ENCODE data around the gene TXNDC5. TPM values are rescaled to one million over a fixed set of nuclear protein-coding genes. Genes with fewer than 3 reads are reported as not detected.

The TXNDC5 gene
- total and polyA plus RNA-seq, 12 donors, result 51.6 to 192 (median 128) TPM

DNA sequence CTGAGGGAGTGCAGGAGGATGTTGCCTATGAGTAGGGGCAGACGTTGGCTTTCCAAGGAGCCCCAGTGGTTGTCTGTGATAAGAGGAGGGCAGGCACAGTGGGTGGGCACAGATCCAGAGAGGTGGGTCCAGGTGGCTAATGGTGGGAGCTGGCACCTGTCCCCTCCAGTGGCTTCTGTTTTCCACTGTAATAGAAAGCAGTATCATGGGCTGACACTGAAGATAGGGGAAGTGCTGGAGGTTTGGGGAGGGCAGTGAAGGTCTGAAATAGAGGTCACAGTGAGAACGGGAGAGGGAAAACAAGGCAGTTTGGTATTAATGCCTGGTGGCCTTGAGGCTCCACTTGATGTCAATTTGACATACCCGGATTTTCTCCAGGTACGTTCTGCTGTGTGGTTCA lies 10.5 kb upstream of the TXNDC5 start:
- no peak for TF ChIP-seq POLR2A (IDR thresholded peaks at IDR 0.05)
- TF ChIP-seq, protein P1, sequence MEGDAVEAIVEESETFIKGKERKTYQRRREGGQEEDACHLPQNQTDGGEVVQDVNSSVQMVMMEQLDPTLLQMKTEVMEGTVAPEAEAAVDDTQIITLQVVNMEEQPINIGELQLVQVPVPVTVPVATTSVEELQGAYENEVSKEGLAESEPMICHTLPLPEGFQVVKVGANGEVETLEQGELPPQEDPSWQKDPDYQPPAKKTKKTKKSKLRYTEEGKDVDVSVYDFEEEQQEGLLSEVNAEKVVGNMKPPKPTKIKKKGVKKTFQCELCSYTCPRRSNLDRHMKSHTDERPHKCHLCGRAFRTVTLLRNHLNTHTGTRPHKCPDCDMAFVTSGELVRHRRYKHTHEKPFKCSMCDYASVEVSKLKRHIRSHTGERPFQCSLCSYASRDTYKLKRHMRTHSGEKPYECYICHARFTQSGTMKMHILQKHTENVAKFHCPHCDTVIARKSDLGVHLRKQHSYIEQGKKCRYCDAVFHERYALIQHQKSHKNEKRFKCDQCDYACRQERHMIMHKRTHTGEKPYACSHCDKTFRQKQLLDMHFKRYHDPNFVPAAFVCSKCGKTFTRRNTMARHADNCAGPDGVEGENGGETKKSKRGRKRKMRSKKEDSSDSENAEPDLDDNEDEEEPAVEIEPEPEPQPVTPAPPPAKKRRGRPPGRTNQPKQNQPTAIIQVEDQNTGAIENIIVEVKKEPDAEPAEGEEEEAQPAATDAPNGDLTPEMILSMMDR (IDR thresholded peaks at IDR 0.05), result no peak
- Histone ChIP-seq H3K4me1 (replicated peaks in 1 of 2) (no peaks in the 10 kb centered on the region), H3K27me3 (no peaks in the 10 kb centered on the region), H3K36me3 (replicated peaks in 1 of 2) (no peaks in the 10 kb centered on the region), H3K27ac (no peak overlapping the region), H3K9me3 (replicated peaks in 1 of 3) (no peaks in the 10 kb centered on the region), H3K4me3 (no peak overlapping the region)
- intact Hi-C loops (cut with DNase I), result no loop called here
- WGBS, 4 donors, result 75 to 79% (median 76%) methylated on average over 4 of the region's 4 CpGs
- DNase-seq, result no peak

DNA sequence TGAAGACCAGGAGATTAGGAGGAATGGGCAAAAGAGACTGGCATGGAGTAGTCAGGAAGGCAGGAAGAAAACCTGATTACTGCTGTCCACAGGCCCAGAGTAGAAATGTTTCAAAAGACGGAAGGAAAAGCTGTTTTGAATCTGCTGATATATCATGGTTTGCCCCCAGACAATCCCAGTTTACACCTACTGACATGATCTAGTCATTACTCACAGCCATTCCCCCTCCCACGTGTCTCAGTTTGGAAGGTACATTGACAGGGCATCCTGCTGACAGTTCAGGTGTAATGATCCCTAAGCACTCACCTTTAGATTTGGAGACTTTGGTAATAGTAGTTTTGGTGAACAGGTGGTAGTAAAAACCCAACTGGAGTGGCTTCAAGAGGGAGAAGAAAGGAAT lies 9.8 kb upstream of the TXNDC5 start:
- Histone ChIP-seq H3K27me3 (no peaks in the 10 kb centered on the region), H3K9me3 (replicated peaks in 1 of 3) (no peaks in the 10 kb centered on the region), H3K27ac (no peak overlapping the region), H3K4me1 (replicated peaks in 1 of 2) (no peaks in the 10 kb centered on the region), H3K4me3 (no peak overlapping the region), H3K36me3 (replicated peaks in 1 of 2) (no peaks in the 10 kb centered on the region)
- TF ChIP-seq, protein P1 (IDR thresholded peaks at IDR 0.05), result no peak
- TF ChIP-seq POLR2A (IDR thresholded peaks at IDR 0.05), result no peak
- no peak for DNase-seq
- 79 to 86% (median 83%) methylated on average over 2 of the region's 2 CpGs for WGBS, 4 donors
- intact Hi-C loops (cut with DNase I), result no loop called here

DNA sequence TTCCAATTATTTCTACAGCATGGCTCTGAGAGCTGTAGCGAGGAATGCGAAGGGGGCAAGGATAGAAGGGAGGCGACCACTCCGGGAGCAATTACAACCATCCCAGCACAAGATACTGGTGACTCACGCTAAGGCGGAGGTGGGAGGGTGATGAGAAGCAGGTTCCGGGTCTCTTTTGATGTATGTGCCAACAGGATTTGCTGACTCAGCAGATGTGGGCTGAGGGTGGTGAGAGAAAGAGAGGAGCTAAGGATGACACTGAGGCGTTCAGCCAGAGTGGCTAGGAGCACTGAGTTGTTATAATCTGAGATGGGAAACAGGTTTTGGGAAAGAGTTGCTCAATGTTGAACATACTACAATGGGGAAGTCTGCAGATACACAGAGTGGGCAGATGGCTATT lies 9.3 kb upstream of the TXNDC5 start:
- Histone ChIP-seq H3K4me1 (replicated peaks in 1 of 2) (no peaks in the 10 kb centered on the region), H3K27ac (no peak overlapping the region), H3K27me3 (no peaks in the 10 kb centered on the region), H3K36me3 (replicated peaks in 1 of 2) (no peaks in the 10 kb centered on the region), H3K4me3 (no peak overlapping the region), H3K9me3 (replicated peaks in 1 of 3) (no peaks in the 10 kb centered on the region)
- TF ChIP-seq, protein P1 (IDR thresholded peaks at IDR 0.05), result no peak
- no peak for TF ChIP-seq POLR2A (IDR thresholded peaks at IDR 0.05)
- intact Hi-C loops (cut with DNase I), result no loop called here
- WGBS, 4 donors, result 50 to 58% (median 52%) methylated on average over 8 of the region's 8 CpGs
- peak in 2 of 7 donors; percentile 42 to 45 for DNase-seq

- Histone ChIP-seq H3K36me3 (replicated peaks in 1 of 2) (no peaks in the 10 kb centered on the region), H3K27me3 (no peaks in the 10 kb centered on the region), H3K9me3 (replicated peaks in 1 of 3) (no peaks in the 10 kb centered on the region), H3K27ac (no peak overlapping the region), H3K4me3 (no peak overlapping the region), H3K4me1 (replicated peaks in 1 of 2) (no peaks in the 10 kb centered on the region)
- intact Hi-C loops (cut with DNase I), result no loop called here
- TF ChIP-seq, protein P1 (IDR thresholded peaks at IDR 0.05), result no peak
- no peak for TF ChIP-seq POLR2A (IDR thresholded peaks at IDR 0.05)
- WGBS, 4 donors, result 91 to 97% (median 93%) methylated on average over 4 of the region's 4 CpGs
- DNase-seq, result no peak
Measured at GRCh38 chr6:7918403-7918802, 7.8 kb upstream of the TXNDC5 start.

Data from adrenal gland (tissue), 12 donors.